DMS53 (cell line): ENCODE results near the gene PAM.
"Not testable (repeated sequence)": the region's sequence is repeated elsewhere in the genome, so short reads cannot be mapped to it uniquely, and the experiment has no call there.

Source experiments
- DNase-seq: peaks from one replicate; lab custom pipeline; 2025; lab: John Stamatoyannopoulos, UW

The PAM gene

DNA sequence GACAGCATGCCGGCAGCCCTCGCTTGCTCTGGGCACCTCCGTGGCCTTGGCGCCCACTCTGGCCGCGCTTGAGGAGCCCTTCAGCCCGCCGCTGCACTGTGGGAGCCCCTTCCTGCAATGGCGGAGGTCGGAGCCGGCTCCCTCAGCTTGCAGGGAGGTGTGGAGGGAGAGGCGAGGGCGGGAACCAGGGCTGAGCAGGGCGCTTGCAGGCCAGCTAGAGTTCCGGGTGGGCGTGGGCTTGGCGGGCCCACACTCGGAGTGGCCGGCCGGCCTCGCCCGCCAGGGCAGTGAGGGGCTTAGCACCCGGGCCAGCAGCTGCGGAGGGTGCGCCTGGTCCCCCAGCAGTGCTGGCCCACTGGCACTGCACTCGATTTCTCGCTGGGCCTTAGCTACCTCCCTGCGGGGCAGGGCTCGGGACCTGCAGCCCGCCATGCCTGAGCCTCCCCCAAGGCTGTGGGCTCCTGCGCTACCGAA, 3.2 kb upstream of the PAM start:
- DNase-seq: not testable (repeated sequence)

DNA sequence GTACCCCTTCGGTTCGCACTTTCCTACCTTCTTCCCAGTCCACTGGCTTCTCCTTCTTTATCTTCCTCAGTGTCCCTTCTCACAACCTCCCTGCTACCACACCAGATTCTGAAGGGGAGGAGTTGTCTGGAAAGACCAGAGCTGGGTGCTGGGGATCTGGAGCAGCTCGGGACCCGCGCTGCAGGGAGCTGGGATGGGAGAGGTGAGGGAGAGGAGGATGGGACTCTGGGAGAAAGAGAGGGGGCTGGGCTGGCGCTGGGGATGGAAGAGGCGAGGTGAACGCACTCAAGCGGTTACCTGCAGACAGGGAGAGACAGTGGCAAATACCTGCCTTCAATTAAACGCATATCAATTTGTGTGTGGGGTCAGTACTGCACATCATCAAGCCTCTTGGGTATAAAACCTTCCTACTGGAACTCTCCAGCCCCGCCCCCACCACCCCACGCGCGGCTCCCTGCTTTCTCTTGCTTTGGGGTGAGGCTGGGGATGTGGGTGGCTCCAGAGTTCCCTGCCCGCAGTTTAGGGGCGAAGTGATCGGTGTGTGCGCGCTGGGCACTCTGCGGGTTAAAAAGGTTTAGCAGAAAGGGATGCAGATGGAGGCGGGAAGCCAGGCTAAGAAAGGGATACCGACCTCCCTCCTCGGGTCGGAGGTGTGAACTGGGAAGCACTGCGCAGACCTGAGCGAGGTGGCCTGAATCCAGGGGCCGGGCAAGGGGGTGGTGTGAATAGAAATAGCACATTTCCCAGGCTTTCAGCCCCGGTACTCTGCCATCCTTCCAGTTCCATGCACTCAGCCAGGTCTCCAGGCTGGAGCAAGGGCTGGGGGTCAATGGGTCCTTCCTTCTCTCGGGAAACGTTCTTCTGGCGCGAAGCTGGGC, 977 bp upstream of the PAM start:
- DNase-seq: peak; percentile 77

DNA sequence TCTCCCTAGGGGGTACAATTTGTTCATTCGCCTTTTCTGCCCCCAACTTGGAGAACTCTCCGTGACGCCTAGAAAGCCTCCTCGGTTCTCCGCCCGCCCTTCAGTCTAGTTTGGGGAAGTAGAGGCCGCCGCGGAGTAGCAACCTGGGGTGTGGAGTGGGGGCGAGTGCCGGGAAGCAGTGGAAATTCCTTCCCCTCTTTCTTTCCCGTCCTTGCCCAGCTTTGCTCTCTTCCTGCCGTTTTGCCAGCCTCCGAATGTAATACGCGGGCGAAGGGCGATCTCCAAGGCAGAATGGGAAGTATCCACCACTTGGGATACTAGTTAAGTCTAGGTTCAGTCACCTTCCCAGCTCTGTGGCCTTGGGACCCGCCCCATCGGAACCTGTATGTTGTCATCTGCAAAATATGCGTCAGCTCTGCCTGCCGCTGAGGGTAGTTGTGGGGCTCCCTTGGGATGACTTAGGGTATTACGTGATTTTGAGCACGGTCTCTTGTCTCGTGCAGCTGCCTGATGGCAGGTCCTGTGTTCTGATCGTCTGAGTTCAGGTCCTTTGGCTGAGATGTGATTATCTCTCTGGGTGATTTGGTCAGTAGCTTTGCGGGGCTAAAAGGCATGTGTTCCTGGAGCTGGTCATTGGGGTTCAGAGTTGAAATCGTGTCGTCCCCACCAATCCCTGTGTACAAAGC, 724 bp downstream of the PAM start:
- peak; percentile 84 for DNase-seq

DNA sequence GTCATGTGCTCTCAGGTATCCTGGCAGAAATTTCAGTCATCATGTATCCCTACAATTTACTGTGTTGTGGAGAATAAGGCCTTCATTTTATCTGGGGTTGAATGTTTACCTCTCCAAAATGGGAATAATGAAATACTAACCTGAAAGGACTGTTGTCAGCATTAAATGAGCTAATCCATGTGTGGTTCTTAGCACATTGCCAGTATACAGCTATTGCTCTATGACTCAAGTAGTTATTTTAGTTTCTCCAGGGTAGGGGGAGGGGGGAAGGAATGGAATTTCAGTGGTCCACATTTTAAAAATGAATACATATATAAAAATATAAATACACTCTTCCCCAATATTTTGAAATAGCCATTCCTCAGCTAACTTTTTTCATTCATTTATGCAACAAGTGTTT, 3.5 kb downstream of the PAM start:
- DNase-seq: no peak

DNA sequence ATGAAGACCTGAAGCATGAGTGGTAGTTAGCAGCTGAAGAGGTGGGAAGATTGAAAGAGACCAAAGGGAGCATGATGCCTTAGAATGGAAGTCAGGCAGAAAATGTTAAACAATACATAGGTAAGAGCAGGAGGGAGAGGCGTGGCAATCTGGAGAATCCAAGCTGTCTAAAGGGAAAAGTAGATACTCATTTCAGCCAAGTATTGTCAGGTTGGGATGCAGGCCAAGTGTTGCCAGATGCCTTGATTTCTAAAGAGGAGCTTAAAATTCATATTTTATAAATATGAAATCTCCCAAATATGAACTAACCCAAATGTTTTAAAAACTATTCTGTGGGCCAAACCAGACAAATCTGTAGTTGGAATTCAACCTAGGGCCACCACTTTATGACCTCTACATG, 4.2 kb downstream of the PAM start:
- peak; percentile 33 for DNase-seq

DNA sequence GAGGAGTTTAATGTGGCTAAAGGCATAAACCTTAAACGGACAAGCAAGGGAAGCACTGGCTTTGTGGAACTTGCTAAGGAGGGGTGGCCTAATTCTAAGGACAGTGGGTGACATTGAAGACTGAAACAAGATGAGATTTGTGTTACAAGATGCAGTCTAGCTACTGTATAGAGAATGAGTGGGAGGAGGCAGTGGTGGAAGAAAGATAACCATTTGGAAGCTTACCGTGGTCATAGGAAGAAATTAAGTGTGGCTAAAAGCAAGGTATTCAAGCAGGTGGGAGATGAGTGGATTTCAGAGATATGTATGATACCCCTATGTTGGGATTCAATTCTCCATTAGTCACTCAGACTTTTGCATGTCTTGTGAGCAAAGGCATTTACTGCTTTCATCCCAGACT, 4.6 kb downstream of the PAM start:
- no peak for DNase-seq

DNA sequence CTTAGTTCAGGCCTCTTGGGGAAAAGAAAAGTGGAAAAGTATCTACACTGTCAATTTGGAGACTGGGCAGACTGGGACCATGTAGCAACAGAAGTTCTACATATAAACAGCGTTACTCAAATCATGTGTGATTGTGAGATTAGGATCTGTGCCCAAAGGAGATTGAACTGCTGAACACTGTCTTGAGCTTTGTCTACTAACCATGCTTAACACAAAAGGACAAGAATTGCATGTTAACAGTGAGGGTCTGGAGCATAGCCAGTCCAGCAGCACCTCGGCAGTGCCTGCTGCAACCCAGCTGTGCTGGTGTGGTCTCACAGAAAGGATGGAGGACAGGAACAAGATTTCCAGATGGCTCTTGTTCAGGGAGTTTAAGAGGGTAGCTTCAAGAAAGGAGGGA, 5.7 kb downstream of the PAM start:
- DNase-seq: peak; percentile 29

DNA sequence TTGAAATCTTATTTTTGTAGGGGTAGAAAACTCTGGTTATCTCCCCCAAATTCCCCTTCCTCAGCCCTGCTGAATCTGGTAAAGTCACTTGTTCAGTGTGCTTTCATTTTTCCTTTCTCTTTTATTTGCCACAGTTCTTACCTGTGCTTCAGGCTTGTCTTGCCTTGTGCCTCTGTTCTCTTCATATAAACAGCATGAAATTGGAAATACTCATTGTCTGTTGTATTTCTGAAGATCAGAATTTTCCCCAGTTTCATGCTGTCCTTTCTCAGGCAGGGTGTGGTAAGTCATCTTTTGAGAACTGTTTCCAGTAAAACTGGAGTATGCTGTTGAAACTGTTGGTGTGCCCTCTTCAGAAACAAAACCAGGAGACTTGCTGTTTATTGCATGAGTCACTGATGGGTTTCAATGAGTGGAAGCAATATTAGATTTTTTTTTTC, 7.0 kb downstream of the PAM start:
- peak; percentile 66 for DNase-seq

DNA sequence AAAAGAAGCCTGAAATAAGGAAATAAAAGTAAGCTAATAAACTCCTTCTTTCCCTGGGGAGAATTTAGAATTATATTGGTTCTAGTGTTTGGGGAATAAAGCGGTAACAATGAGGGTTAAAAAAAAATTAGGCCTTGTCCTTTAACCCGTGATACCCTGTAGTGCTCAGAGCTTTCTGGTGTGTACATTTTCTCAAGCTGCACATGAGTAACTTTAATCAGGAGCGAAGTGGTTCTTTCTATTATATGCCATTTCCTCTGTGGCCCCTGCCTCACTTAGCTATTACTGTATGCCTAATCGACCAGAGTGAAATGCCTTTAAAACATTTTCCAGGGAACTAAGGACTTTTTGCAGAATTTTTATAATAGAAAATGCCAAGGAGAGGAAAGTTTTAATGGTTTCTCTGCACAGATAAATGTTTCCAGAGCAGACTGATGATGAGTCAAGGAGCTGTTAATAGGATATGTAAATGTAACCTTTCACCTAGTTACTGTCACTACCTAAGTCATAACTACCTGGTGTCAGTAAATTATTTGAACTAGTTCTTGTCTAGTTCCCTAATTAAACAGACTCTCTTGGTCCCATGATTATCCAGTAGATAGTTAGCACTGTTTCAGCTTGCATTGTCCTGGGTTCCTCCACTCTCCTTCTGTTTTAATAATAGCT, 7.6 kb downstream of the PAM start:
- peak; percentile 48 for DNase-seq

DNA sequence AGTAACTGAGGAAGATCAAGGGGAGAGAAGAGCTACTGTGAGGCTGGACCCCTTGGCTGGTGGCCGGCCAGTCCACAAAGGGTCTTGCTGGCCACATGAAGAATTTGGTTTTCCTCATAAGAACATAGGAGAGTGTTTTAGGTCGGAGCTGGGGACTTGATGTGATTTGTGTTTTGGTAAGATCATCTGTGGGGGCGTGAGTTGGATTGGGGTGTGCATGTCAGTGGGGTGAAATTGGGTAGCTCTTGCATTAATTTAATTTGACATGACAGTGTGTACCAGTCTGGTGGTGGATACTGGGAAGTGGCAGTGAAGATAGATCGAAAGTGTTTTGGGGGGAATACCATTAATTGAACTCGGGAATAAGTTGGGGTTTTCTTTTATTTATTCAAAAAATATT, 8.6 kb downstream of the PAM start:
- DNase-seq: no peak

DNA sequence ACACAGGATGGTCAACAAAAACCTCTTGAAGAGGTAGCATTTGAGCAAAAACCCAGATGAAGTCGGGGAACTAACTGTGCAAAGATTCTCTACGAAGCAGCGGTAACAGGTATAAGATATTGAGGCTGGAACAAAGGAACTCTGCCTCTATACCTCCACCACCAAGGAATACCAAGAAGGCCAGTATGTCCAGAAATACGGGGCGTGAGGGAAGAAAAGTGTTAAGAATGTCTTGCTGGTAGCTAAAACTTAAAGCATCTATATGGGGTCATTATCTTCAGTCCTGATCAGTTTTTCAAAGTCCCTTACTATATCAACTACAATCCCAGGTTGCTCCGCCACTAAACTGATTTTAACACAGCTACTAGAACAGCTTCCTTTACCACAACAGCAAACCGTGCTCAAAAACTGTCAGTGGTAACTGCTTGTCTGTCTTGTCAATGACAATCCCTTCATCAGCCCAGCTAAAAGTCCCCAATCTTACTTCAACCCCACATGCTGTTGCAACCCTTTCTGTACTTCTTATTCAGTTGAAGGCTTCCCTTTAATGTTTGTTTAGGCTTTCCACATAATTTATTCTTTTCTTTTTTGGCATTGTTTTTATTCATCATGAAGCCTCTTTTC, 9.4 kb downstream of the PAM start:
- DNase-seq: no peak

DNA sequence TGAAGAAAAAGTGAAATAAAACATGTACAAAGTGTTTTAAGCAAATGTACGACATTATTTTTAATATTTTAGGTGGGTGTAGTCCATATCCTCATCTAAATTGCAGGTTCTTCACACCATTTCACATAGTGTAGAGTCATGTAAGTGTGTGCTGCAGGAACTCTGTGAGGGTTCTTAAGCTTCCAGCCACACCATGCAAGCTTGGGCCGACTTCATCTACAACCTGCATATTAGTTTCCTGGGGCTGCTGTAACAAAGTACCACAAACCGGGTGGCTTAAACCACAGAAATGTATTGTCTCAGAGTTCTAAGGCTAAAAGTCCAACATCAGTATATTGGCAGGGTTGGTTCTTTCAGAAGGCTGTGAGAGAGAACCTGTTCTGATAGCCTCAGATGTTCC, 10.2 kb downstream of the PAM start:
- no peak for DNase-seq

DNA sequence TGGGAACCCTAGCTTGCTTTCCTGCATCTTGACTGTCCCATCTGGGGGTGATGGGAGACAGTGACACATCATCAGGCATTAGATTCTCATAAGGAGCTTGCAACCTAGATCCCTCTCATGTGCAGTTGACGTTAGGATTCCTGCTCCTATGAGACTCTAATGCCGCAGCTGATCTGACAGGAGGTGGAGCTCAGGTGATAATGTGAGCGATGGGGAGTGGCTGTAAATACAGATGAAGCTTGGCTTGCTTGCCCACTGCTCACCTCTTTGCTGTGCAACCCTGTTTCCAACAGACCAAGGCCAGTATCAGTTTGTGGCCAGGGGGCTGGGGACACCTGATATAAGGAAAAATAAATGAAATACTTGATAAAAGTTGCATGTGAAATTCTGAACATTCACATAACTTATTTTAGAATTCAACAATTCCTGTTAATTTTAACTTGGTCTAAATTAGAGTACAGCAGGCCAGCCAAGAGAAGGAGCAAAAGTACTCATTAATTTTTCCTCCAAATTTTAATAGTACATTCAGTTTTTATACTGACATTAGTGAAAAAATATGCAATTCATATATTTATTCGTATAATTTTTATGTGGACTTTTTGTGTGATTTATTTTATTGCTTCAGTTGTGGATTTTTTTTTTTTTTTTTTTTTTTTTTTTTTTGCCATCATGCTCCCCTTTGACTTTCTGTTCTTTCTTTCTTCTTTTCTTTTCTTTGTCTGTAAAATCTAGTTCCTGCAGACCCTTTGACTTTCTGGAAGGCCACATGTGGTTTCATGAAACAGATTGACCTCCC, 11.4 kb downstream of the PAM start:
- DNase-seq: no peak

DNA sequence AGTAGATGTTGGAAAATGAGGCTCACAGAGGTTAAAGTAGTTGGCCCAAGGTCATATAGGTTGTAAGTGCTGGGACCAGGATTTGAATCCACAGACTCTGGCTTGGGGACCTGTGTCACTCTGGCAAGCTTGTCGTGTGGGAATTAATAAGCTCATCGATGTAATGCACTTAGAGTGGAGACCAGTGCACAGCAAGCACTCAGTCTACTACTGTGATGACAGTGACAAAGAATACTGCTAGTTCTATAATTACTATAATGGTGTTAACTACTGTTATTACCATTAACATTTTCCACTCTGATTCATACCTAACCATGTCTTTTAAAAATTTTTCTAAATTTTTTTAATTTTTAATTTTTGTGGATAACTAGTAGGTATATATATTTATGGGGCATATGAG, 12.8 kb downstream of the PAM start:
- DNase-seq: no peak

DNA sequence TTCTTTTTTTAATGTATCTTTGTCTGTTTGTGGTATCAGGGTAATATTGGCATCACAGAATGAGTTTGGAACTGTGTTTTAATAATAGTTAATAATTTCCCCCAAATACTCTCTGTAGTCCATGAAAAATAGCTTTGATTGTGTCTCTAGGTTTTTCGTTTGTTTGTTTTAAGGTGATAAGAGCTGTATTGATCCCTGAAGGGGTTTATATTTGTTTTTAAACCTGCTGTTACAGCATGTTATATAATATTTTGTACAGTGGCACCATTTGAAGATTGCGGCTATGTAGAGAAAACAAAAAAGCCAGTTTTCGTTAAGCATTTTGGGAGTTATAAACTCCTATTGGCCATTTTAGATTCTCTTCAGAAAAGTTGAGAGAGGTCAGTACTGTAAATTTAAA, 15.7 kb downstream of the PAM start:
- DNase-seq: no peak

DNA sequence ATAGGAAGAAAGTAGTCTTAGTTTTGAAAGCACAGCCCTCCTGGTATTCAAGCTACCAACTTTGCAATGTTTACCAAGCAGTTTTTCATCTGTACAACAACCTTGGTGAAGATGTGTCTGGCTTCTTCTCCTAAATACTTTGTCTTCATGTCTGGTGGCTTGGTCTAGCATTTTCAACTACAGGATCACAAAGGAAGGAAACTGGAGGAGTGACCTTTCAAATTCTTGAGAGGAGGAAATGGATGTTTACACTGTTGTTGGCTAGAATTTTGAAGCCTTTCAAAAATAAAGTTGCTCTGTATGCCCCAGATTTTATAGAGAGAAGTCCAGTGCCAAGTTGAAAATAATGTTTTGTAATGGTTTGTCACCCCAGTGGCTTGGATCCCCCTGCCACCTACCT, 16.3 kb downstream of the PAM start:
- peak; percentile 15 for DNase-seq

DNA sequence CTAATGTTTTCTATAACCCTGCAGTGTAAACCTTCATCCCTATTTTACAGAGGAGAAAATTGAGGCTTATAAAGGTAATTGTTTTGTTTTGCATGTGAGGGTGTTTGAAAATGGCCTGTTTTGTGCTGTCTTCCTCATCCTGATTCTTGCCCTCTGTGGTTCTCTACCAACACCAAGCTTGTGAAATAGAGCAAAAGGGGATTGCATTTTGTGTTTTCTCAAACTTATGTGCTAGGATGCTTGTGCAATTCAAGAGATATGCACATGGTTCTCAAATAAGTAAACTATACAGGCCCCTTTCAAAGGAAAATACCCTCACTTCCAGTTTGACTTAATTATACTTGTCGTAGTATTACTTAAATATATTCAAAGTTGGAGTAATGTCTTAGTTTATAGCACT, 17.2 kb downstream of the PAM start:
- DNase-seq: no peak

DNA sequence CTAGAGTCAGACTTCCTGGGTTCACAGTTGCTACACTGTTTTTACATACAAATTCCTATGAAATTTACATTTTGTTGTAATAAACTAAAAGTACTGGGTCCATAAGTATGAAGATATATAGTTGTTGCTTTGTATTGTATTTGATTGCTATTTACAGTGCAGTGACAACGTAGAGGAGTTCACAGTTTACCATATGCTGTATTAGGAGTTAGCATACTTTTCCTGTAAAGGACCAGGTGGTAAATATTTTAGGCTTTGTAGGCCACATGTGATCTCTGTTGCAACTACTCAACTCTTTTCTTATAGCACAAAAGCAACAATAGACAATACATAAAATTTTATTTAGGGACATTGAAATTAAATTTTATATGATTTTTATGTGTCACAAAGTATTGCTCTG, 18.0 kb downstream of the PAM start:
- DNase-seq: no peak

DNA sequence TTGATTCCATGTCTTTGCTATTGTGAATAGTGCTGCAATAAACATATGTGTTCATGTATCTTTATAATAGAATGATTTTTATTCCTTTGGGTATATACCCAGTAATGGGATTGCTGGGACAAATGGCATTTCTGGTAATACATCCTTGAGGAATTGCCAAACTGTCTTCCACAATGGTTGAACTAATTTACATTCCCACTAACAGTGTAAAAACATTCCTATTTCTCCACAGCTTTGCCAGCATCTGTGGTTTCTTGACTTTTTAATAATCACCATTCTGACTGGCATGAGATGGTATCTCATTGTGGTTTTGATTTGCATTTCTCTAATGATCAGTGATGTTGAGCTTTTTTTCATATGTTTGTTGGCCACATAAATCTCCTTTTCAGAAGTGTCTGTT, 20.7 kb downstream of the PAM start:
- not testable (repeated sequence) for DNase-seq

DNA sequence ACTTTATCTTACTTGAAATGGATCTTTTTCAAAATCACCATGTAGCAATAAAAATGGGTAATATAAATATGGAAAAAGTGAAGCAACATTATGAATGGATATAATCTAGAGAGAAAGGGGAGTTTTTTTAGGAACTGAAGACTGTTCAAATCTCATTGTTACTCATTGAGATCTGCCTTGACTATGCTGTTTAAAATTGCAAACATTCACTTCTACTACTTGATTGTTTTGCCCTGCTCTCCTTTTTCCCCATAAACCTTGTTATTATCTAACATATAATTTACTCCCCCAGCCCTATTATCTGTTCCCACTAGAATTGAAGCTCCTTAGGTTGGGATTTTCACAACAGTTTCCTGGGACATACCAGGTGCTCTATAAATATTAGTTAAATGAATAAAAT, 22.0 kb downstream of the PAM start:
- no peak for DNase-seq

DNA sequence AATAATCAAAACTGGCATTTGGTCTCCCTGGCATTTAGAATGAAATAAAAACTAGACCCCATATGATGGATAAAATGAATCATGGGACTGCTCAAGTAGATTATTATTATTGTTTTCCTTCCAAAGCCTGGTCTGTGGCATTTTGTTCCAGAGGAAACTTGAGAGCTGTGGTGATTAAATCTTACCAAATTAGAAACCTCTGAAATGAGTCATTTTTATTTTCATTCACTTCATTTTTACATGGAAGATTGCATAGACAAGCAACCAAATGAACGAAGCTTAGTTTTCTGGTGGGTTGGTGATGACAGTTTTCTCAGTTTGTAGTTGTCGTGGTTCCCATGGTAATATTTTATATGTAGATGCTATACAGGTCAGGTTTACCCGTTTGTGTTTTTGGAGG, 23.4 kb downstream of the PAM start:
- no peak for DNase-seq

DNA sequence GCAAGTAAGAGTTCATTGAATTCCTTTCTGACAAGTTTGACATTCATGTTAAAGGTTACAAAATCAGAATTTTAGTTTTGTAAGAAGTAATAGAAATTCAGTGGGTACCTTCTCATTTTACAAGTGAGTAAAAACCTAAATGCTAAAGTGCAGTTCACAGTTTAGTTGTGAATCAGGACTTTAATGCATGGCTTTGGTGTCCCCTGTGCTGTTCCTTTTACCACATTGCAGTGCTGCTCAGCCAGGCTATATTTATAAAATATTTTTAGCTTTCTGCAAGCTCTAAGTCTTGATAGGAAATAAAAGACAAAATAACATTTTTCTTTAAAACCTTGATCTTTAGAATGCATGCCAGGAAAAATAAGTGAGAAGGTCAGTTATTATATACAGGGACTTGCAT, 26.3 kb downstream of the PAM start:
- DNase-seq: no peak
